ENCODE measurements around the gene GPHN.
"Not testable (repeated sequence)": the region's sequence is repeated elsewhere in the genome, so short reads cannot be mapped to it uniquely, and the experiment has no call there.

Gene GPHN

GRCh38 chr14:66827182-66827581 lies 319.2 kb downstream of the GPHN start:
- DNase-seq, result no peak

- no peak for DNase-seq
Measured at GRCh38 chr14:66831173-66831572, 323.2 kb downstream of the GPHN start.

- no peak for DNase-seq
Measured at GRCh38 chr14:66833816-66834215, 325.9 kb downstream of the GPHN start.

GRCh38 chr14:66837436-66837835 lies 329.5 kb downstream of the GPHN start:
- DNase-seq, result not testable (repeated sequence)

GRCh38 chr14:66842911-66843512 lies 335.1 kb downstream of the GPHN start:
- DNase-seq, result no peak

- no peak for DNase-seq
Measured at GRCh38 chr14:66850258-66850888, 342.4 kb downstream of the GPHN start.

GRCh38 chr14:66853311-66853710 lies 345.4 kb downstream of the GPHN start:
- DNase-seq, result no peak

- DNase-seq, result no peak
Measured at GRCh38 chr14:66857867-66858266, 349.9 kb downstream of the GPHN start.

GRCh38 chr14:66859063-66859671 lies 351.2 kb downstream of the GPHN start:
- no peak for DNase-seq

- no peak for DNase-seq
Measured at GRCh38 chr14:66881596-66881995, 373.6 kb downstream of the GPHN start.

GRCh38 chr14:66884149-66884548 lies 376.2 kb downstream of the GPHN start:
- DNase-seq, result no peak

GRCh38 chr14:66900719-66901118 lies 392.8 kb downstream of the GPHN start:
- no peak for DNase-seq

- no peak for DNase-seq
Measured at GRCh38 chr14:66910311-66910840, 402.4 kb downstream of the GPHN start.

- no peak for DNase-seq
Measured at GRCh38 chr14:66916421-66916820, 408.5 kb downstream of the GPHN start.

GRCh38 chr14:66918527-66918926 lies 410.6 kb downstream of the GPHN start:
- DNase-seq, result no peak

- DNase-seq, result no peak
Measured at GRCh38 chr14:66920196-66920595, 412.2 kb downstream of the GPHN start.

- no peak for DNase-seq
Measured at GRCh38 chr14:66923251-66923650, 415.3 kb downstream of the GPHN start.

- DNase-seq, result no peak
Measured at GRCh38 chr14:66939409-66939808, 431.5 kb downstream of the GPHN start.

- DNase-seq, result no peak
Measured at GRCh38 chr14:66944872-66945271, 436.9 kb downstream of the GPHN start.

GRCh38 chr14:66955159-66955558 lies 447.2 kb downstream of the GPHN start:
- no peak for DNase-seq

GRCh38 chr14:66959437-66960050 lies 451.6 kb downstream of the GPHN start:
- DNase-seq, result no peak

- no peak for DNase-seq
Measured at GRCh38 chr14:66965831-66966230, 457.9 kb downstream of the GPHN start.

- DNase-seq, result no peak
Measured at GRCh38 chr14:66972469-66972868, 464.5 kb downstream of the GPHN start.
